WERI-Rb-1 (cell line): ENCODE measurements around the gene EPB42.

Experiments used
- DNase-seq: peaks from one replicate; pipeline ENCODE4 v3.0.0-alpha.2; 2020
- H3K27ac ChIP-seq: fragments of 250-450 bp; sonication (Bioruptor Pico); 2 replicates; pipeline ENCODE4 v1.5.1; 2020; ENCODE audit warnings: mild to moderate bottlenecking, moderate library complexity
- H3K27me3 ChIP-seq: fragments of 250-450 bp; sonication (Bioruptor Pico); 2 replicates; pipeline ENCODE4 v1.5.1; 2021; ENCODE audit warnings: mild to moderate bottlenecking, low read depth, moderate library complexity; ENCODE audit not compliant: insufficient read depth, severe bottlenecking
- H3K36me3 ChIP-seq: fragments of 250-450 bp; sonication (Bioruptor Pico); 2 replicates; pipeline ENCODE4 v1.5.1; 2020; ENCODE audit warnings: mild to moderate bottlenecking, moderate library complexity
- H3K4me3 ChIP-seq: 2 replicates; pipeline ENCODE4 v1.5.1; 2011; ENCODE audit warnings: low read depth, mild to moderate bottlenecking, control low read depth, low read length
- H3K9me3 ChIP-seq: fragments of 250-450 bp; sonication (Bioruptor Pico); 2 replicates; pipeline ENCODE4 v1.5.1; 2021; ENCODE audit warnings: mild to moderate bottlenecking, moderate library complexity; ENCODE audit not compliant: severe bottlenecking
- TF ChIP-seq, protein P1 (sequence below): IDR thresholded peaks from 2 replicates; pipeline ENCODE4 v1.5.1; 2011; ENCODE audit warnings: low read depth, mild to moderate bottlenecking, control low read depth, inconsistent platforms, low read length

EPB42 gene

DNA sequence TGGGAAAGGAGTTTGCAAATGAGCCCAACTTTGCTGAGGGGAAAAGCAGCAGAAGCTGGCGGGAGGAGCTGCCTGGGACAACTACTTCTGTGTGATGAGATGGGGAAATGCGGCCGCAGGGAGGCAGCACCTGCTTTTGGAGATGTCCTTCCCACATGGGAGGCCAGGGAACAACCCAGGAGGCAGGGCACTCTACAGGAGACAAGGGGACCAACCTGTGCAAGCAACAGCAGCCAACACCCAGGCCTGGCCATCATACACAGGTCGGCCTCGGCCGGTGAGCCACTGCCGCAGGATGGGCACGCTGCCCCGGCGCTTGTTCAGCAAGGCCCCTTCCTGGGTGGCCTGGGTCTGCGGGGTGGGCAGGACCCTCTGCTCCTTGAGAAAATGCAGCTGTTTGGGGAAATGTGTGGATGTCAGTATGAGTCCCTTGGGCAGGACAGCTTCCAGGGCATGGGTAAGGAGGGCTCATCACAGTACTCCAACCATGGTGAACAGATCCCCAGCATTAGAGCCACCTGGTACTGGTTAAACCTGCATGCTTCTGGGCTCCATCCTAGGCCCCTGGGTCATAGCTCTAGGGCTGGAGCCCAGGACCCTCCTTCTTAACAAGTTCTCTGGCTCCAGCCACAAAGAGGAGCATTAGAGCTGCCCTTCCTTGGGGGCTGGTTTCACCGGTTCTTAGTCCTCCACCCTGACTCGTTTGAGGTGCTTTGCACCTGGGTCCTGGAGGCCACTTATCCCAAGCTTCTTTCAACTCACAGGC lies 11.6 kb downstream of the EPB42 start:
- H3K36me3 ChIP-seq: no peaks in the 10 kb centered on the region
- DNase-seq: no peak
- H3K9me3 ChIP-seq: no peaks in the 10 kb centered on the region
- no peak overlapping the region for H3K4me3 ChIP-seq
- TF ChIP-seq, protein P1, sequence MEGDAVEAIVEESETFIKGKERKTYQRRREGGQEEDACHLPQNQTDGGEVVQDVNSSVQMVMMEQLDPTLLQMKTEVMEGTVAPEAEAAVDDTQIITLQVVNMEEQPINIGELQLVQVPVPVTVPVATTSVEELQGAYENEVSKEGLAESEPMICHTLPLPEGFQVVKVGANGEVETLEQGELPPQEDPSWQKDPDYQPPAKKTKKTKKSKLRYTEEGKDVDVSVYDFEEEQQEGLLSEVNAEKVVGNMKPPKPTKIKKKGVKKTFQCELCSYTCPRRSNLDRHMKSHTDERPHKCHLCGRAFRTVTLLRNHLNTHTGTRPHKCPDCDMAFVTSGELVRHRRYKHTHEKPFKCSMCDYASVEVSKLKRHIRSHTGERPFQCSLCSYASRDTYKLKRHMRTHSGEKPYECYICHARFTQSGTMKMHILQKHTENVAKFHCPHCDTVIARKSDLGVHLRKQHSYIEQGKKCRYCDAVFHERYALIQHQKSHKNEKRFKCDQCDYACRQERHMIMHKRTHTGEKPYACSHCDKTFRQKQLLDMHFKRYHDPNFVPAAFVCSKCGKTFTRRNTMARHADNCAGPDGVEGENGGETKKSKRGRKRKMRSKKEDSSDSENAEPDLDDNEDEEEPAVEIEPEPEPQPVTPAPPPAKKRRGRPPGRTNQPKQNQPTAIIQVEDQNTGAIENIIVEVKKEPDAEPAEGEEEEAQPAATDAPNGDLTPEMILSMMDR: peak; percentile 26; the same call in 1 of the 2 replicates
- no peaks in the 10 kb centered on the region for H3K27me3 ChIP-seq
- H3K27ac ChIP-seq: no peak overlapping the region

DNA sequence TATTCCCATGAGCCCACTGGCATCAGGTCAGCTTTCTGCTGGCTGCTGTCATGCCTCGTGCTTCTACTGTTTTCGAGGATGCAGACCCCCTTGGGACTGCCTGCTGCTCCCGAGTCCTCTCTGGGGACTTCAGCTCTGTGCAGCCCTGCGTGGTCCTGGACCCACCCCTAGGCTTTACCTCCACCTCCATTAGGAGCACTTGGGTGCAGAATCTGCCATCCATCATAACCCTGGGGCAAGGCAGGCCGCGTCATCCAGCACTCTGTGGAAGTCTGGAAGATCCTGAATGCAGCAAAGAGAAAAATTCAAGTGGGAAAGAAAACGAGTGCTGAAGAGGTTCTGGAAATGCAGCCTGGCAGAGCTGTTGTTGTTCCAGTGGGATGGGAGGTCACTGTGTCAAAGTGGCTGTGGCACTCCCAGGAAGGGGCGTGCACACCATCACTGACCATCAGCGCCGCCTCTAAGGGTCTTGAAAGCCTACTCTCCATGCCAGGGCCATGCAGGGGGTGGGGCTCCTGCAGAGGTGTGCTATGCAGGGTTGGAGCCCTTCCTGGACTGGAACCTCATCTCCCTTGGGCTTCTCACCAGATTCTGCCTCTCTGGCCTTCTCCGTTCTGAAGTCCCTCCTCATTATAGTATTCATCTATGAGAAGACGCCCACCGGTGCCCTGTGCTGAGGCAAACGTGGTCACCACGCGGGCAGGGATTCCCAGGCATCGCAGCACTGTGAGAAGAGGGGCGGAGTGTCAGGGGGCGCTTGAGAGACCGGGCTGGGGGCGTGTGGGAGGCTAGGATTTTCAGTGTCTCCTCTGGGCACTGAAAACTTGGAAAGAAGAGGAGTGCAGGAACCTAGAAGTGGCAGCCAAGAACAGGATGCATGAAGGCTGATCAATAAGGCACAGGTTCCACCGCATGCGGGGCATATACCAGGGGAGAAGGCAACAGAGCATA lies 12.5 kb downstream of the EPB42 start:
- no peaks in the 10 kb centered on the region for H3K27me3 ChIP-seq
- no peaks in the 10 kb centered on the region for H3K9me3 ChIP-seq
- no peak overlapping the region for H3K4me3 ChIP-seq
- H3K27ac ChIP-seq: no peak overlapping the region
- no peaks in the 10 kb centered on the region for H3K36me3 ChIP-seq
- no peak for DNase-seq
- TF ChIP-seq, protein P1: no peak

DNA sequence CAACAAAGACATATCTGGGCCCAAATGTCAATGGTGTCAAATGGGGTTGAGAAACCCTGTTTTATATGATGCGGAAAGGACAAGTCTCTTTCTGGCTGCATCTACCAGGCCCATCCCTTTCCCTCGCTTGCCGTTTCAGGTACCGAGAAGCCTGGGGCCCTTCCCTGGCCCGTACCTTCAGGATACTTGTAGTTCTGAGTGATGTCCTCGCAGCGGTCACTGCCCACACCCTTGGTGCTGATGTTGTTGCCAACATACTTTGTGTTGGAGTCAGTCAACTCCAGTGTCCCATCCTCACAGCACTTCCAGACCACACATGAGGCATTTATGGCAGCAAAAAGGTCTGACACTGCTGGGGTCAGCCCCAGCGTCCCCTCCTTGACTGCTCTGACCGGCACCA lies 13.8 kb downstream of the EPB42 start:
- no peak overlapping the region for H3K4me3 ChIP-seq
- no peaks in the 10 kb centered on the region for H3K36me3 ChIP-seq
- no peak overlapping the region for H3K27ac ChIP-seq
- no peaks in the 10 kb centered on the region for H3K9me3 ChIP-seq
- no peaks in the 10 kb centered on the region for H3K27me3 ChIP-seq
- TF ChIP-seq, protein P1: no peak
- DNase-seq: no peak

DNA sequence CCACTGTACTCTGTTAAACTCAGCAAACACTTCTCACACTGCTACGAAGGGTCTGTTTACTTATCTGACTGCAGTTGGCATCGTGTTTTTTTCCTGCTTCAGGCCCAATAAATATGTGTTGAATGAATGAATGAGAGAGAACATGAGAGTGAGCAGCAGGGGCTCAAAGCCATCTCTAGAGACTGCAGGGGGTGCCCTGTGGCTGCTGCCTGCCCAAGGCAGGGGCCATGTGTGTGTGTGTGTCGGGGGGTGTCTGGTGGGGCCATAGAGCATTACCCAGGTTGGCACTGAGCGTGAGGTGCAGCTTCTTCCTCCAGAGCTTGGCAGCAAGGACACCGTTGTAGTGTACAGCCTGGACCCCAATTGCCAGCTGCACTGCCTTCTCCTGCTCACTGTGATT lies 14.8 kb downstream of the EPB42 start:
- Histone ChIP-seq H3K4me3 (no peak overlapping the region), H3K9me3 (no peaks in the 10 kb centered on the region), H3K36me3 (no peaks in the 10 kb centered on the region), H3K27me3 (no peaks in the 10 kb centered on the region), H3K27ac (no peak overlapping the region)
- DNase-seq: no peak
- TF ChIP-seq, protein P1: no peak

DNA sequence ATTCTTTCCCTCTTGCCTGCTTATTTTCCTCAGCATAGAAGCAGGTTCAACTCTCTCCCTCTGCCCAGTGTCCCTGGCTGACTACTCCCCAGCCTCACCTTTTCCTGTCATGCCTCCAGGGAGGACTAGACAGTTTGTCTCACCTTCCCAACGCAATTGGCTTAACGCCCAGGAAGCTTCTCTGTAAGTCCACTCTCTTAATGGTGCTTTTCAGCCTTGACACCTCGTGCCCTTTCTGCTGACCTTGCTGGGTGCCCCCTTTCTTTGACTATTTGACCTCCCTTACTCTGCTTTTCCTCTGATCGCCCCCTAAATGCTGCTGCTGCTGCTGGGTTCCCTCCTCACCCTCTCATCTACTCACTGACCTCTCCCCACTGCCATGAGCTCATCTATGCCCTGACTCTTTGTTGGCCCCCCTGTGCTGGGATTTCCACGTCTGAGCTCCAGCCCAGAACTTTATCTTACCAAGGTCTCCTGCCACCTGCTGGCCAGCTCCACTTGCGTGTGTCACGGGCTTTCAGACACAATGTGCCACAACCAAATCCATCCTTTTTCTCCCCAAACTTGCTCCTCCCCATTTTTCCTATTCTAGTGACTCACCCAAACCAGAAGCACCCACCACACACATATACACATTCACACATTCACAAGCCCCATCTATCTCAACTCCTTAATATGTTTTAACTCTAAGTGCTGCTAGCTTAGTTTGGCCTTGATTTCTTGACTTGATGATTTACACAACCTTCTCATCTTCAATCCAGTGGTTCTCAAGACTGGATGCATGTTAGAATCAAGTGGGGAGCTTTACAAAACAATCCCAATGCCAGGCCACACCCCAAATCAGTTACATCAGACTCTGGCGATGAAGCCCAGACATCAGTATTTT lies 16.6 kb downstream of the EPB42 start:
- TF ChIP-seq, protein P1: peak; percentile 82
- H3K36me3 ChIP-seq: no peaks in the 10 kb centered on the region
- H3K27ac ChIP-seq: no peak overlapping the region
- peak; percentile 62 for DNase-seq
- H3K4me3 ChIP-seq: no peak overlapping the region
- no peaks in the 10 kb centered on the region for H3K27me3 ChIP-seq
- no peaks in the 10 kb centered on the region for H3K9me3 ChIP-seq
